Mucosa of descending colon (tissue), 3 donors: ENCODE measurements around the gene ELP2. TPM values are rescaled to one million over a fixed set of nuclear protein-coding genes. Genes with fewer than 3 reads are reported as not detected.
"Not testable (repeated sequence)": the region's sequence is repeated elsewhere in the genome, so short reads cannot be mapped to it uniquely, and the experiment has no call there.

Source experiments
- ATAC-seq: fragments of 200-7000 bp; cut with Tn5 transposase; one replicate; pipeline ENCODE4 v1.9.1; 2020; ENCODE audit warnings: mild to moderate bottlenecking, moderate library complexity
- DNase-seq, 3 donors: peaks; one replicate each; pipeline ENCODE4 v3.0.0-alpha.2; 2020
- H3K36me3 ChIP-seq: fragments of 200-600 bp; one replicate; pipeline ENCODE4 v1.8.0; 2021; ENCODE audit warnings: low read depth, mild to moderate bottlenecking
- H3K4me1 ChIP-seq: fragments of 200-600 bp; one replicate; pipeline ENCODE4 v1.8.0; 2021; ENCODE audit warnings: low read depth, mild to moderate bottlenecking
- H3K4me3 ChIP-seq: fragments of 200-600 bp; one replicate; pipeline ENCODE4 v1.8.0; 2021; ENCODE audit warnings: mild to moderate bottlenecking
- H3K9me3 ChIP-seq: fragments of 200-600 bp; one replicate; pipeline ENCODE4 v1.8.0; 2021; ENCODE audit warnings: mild to moderate bottlenecking
- CTCF ChIP-seq: fragments of 200-600 bp; IDR thresholded peaks from one replicate; pipeline ENCODE4 v1.8.0; 2022; ENCODE audit warnings: antibody characterized with exemption, mild to moderate bottlenecking
- intact Hi-C, 2 donors: fragments of 100-400 bp; cut with DNase I in 1 of 2; cut with micrococcal nuclease in 1 of 2; formaldehyde crosslinking; loops; one replicate each; pipeline versions ENCODE4 v1.11.0 to v1.11.1; 2022; cut with DNase I, micrococcal nuclease
- total RNA-seq, 3 donors: library from RNA; stranded (reverse); fragmentation: NEBNext Ultra II Directional in 2 of 3; extraction: Animal tissue kit (Norgen Biotek cat#: 25700) in 2 of 3; gene quantifications; one replicate each; pipeline versions ENCODE4 v1.2.1 to v1.2.4, GENCODE V29; 2021 to 2023
- donor health status: DM: no; HTN: no; CAD: no; lungs with moderate emphysema.
- donor health status: DM: no; HTN: no; CAD: no.
- donor health status: DM: no; HTN: yes; CAD: no.

The ELP2 gene
- total RNA-seq, 3 donors from 2014 or later, result 45.4 to 62.9 (median 55.4) TPM

- DNase-seq (no peak), ATAC-seq (no peak)
- no peak for TF ChIP-seq CTCF
- Histone ChIP-seq H3K4me3 (no peak overlapping the region), H3K36me3 (no peaks in the 10 kb centered on the region), H3K4me1 (no peaks in the 10 kb centered on the region), H3K9me3 (no peaks in the 10 kb centered on the region)
- intact Hi-C loops, result no loop called here
Measured at GRCh38 chr18:36205166-36205565, 75.5 kb downstream of the ELP2 start.

- ATAC-seq (no peak), DNase-seq (no peak)
- no peaks in the 10 kb centered on the region for H3K36me3 ChIP-seq
- intact Hi-C loops, result no loop called here
- H3K4me1 ChIP-seq, result no peaks in the 10 kb centered on the region
- H3K9me3 ChIP-seq, result no peaks in the 10 kb centered on the region
- no peak overlapping the region for H3K4me3 ChIP-seq
- TF ChIP-seq CTCF, result no peak
Measured at GRCh38 chr18:36207303-36207702, 77.6 kb downstream of the ELP2 start.

GRCh38 chr18:36207969-36208368 is 78.3 kb downstream of the ELP2 start:
- H3K9me3 ChIP-seq, intact Hi-C loops, DNase-seq, H3K36me3 ChIP-seq, H3K4me1 ChIP-seq, H3K4me3 ChIP-seq, ATAC-seq: not testable (repeated sequence)

- Histone ChIP-seq H3K9me3 (no peaks in the 10 kb centered on the region), H3K36me3 (no peaks in the 10 kb centered on the region), H3K4me1 (no peaks in the 10 kb centered on the region), H3K4me3 (no peak overlapping the region)
- DNase-seq (no peak), ATAC-seq (no peak)
- no peak for TF ChIP-seq CTCF
- intact Hi-C loops, result no loop called here
Measured at GRCh38 chr18:36211612-36212065, 81.9 kb downstream of the ELP2 start.

GRCh38 chr18:36212301-36213171 is 82.8 kb downstream of the ELP2 start:
- Histone ChIP-seq H3K4me1 (no peaks in the 10 kb centered on the region), H3K4me3 (no peak overlapping the region), H3K36me3 (no peaks in the 10 kb centered on the region), H3K9me3 (no peaks in the 10 kb centered on the region)
- DNase-seq, result no peak
- intact Hi-C loops, result no loop called here
- no peak for ATAC-seq
- TF ChIP-seq CTCF, result no peak

GRCh38 chr18:36214811-36215210 is 85.1 kb downstream of the ELP2 start:
- H3K36me3 ChIP-seq, result no peaks in the 10 kb centered on the region
- H3K9me3 ChIP-seq, result no peaks in the 10 kb centered on the region
- TF ChIP-seq CTCF, result no peak
- intact Hi-C loops, result no loop called here
- ATAC-seq, result no peak
- no peaks in the 10 kb centered on the region for H3K4me1 ChIP-seq
- DNase-seq, result no peak
- no peak overlapping the region for H3K4me3 ChIP-seq
